Measurements from ENCODE around the gene VSIG2. TPM values are rescaled to one million over a fixed set of nuclear protein-coding genes. Genes with fewer than 3 reads are reported as not detected.

The VSIG2 gene
- total RNA-seq, 1 donor from 2014 or later, result not detected

- intact Hi-C loops (cut with micrococcal nuclease), result no loop called here
These were observed 14.1 kb upstream of the VSIG2 start for GRCh38 chr11:124766156-124766555.

- intact Hi-C loops (cut with micrococcal nuclease), result loop anchor here (1.0 to 5.0 kb wide), 12 partner anchors 17 to 348 kb away; partner anchors contain the start of genes CCDC15, MSANTD2, SIAE and SPA17
These were observed 11.3 kb upstream of the VSIG2 start for GRCh38 chr11:124763156-124763947.

- intact Hi-C loops (cut with micrococcal nuclease), result loop anchor here (1.0 to 5.0 kb wide), 12 partner anchors 16 to 349 kb away; partner anchors contain the start of genes CCDC15, MSANTD2, SIAE and SPA17
These were observed 10.6 kb upstream of the VSIG2 start for GRCh38 chr11:124762624-124763155.

GRCh38 chr11:124762105-124762623, 10.1 kb upstream of the VSIG2 start, which contains the start of gene ESAM:
TSS of gene ESAM (minus strand) at chr11:124762290. CDS start at chr11:124762154, 136 bp downstream.
- intact Hi-C loops (cut with micrococcal nuclease), result loop anchor here (2.0 to 5.0 kb wide), 3 partner anchors 115 to 190 kb away; partner anchors contain the start of genes CCDC15 and TBRG1

GRCh38 chr11:124761301-124762104, 9.4 kb upstream of the VSIG2 start:
- intact Hi-C loops (cut with micrococcal nuclease), result loop anchor here (2.0 to 5.0 kb wide), 3 partner anchors 115 to 191 kb away; partner anchors contain the start of genes CCDC15 and TBRG1

GRCh38 chr11:124760806-124761205, 8.8 kb upstream of the VSIG2 start:
- intact Hi-C loops (cut with micrococcal nuclease), result loop anchor here (5.0 kb wide), 1 partner anchor 191 kb away; the partner anchor contains the start of gene CCDC15

GRCh38 chr11:124760205-124760652, 8.2 kb upstream of the VSIG2 start:
- intact Hi-C loops (cut with micrococcal nuclease), result loop anchor here (5.0 kb wide), 1 partner anchor 192 kb away; the partner anchor contains the start of gene CCDC15

- intact Hi-C loops (cut with micrococcal nuclease), result loop anchor here (5.0 kb wide), 1 partner anchor 193 kb away; the partner anchor contains the start of gene CCDC15
These were observed 7.5 kb upstream of the VSIG2 start for GRCh38 chr11:124759266-124760204.

- intact Hi-C loops (cut with micrococcal nuclease), result loop anchor here (1.0 kb wide), 2 partner anchors 12 to 79 kb away; no protein-coding TSS in a partner anchor
These were observed 6.6 kb upstream of the VSIG2 start for GRCh38 chr11:124758355-124759265.

- intact Hi-C loops (cut with micrococcal nuclease), result no loop called here
These were observed 5.3 kb upstream of the VSIG2 start for GRCh38 chr11:124757320-124757719.

- intact Hi-C loops (cut with micrococcal nuclease), result no loop called here
These were observed 4.7 kb upstream of the VSIG2 start for GRCh38 chr11:124756753-124757227.

- intact Hi-C loops (cut with micrococcal nuclease), result no loop called here
These were observed 4.1 kb upstream of the VSIG2 start for GRCh38 chr11:124756033-124756752.

GRCh38 chr11:124754710-124755109, 2.7 kb upstream of the VSIG2 start:
- intact Hi-C loops (cut with micrococcal nuclease), result no loop called here

GRCh38 chr11:124754309-124754708, 2.3 kb upstream of the VSIG2 start:
- intact Hi-C loops (cut with micrococcal nuclease), result no loop called here

GRCh38 chr11:124753624-124754023, 1.6 kb upstream of the VSIG2 start:
- intact Hi-C loops (cut with micrococcal nuclease), result no loop called here

GRCh38 chr11:124753205-124753604, 1.1 kb upstream of the VSIG2 start:
- intact Hi-C loops (cut with micrococcal nuclease), result no loop called here

GRCh38 chr11:124752471-124753102, 532 bp upstream of the VSIG2 start:
- intact Hi-C loops (cut with micrococcal nuclease), result no loop called here
